Epithelial cell of esophagus (primary cell): ENCODE measurements around the gene CEP112.
A peak's percentile ranks its signal among the peaks of the same experiment; 100 is the strongest.

Experiments
- DNase-seq: peaks from one replicate; pipeline ENCODE4 v3.0.0; 2010; ENCODE audit warnings: low read depth
- H3K4me3 ChIP-seq: 2 replicates; pipeline ENCODE4 v1.5.1; 2011; ENCODE audit warnings: mild to moderate bottlenecking, low read length, control low read depth
- CTCF ChIP-seq: IDR thresholded peaks from 2 replicates; pipeline ENCODE4 v1.5.1; 2011; ENCODE audit warnings: low read depth, mild to moderate bottlenecking, low read length, control low read depth, inconsistent platforms; ENCODE audit not compliant: insufficient read depth; ENCODE audit errors: missing control alignments

The CEP112 gene

DNA sequence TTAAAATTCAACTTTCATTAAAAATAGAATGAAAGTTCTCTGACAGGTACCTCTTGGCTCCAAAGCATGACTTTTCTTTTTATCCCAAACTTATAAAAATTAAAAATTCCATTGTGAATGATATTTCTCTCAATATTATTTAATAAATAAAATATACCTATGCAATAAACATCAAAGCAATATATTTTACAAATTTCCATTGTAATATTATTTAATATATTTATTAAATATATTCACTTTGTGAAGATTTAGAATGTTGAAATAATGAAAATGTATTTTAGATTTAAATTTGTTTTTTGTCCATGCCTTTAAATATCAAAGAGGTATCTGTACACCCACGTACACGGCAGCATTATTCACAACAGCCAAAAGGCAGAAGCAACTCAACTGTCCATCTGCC lies 147.8 kb downstream of the CEP112 start:
- no peak for TF ChIP-seq CTCF
- DNase-seq: no peak
- H3K4me3 ChIP-seq: no peak overlapping the region

DNA sequence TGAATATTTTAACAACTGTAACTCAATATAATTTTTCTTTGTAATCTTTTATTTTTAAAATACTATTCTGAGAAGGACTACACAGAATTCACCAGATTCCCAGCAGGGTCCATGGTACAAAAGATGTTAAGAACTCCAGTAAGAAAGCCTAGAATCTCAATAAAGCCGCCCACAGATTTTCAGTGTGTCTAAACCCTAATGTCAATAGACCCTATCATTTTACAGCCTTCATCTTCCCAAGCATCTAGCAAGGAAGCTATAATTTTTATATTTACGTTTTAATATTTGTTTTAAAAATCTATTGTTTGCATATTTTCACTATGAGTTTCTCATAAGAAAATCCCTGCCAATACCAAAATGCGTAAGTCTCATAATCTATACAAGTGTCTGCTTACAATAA lies 148.5 kb downstream of the CEP112 start:
- no peak for DNase-seq
- TF ChIP-seq CTCF: no peak
- no peak overlapping the region for H3K4me3 ChIP-seq

DNA sequence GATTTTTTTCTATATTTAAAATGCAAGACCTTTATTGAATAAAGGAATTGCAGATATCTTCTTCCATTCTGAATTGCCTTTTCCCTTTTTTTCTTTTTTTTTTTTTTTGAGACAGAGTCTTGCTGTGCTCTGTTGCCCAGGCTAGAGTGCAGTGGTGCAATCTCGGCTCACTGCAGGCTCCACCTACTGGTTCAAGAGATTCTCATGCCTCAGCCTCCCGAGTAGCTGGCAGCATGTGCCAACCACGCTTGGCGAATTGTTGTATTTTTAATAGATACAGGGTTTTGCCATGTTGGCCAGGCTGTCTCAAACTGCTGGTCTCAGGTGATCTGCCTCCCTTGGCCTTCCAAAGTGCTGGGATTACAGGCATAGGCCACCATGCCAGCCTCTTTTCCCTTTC lies 151.5 kb downstream of the CEP112 start:
- DNase-seq: no peak
- TF ChIP-seq CTCF: peak; percentile 31
- no peak overlapping the region for H3K4me3 ChIP-seq

DNA sequence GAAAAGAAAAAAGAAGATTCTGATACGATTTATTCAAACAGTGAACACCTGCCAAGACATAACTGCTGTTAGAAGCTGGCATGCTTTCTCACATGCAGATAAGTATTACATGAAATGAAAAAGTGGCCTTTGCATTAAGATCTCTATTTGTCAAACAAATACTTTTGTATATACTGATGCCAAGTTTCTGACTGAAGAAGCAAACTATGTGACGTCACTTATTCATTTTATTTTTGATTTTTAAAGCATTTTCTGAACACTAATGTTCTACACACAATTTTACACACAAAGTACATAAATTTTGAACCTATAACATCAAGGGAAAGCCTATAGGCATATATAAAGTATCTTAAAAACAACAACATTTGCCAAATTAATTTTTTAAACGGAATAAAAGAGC lies 153.8 kb downstream of the CEP112 start:
- DNase-seq: no peak
- H3K4me3 ChIP-seq: no peak overlapping the region
- TF ChIP-seq CTCF: no peak

DNA sequence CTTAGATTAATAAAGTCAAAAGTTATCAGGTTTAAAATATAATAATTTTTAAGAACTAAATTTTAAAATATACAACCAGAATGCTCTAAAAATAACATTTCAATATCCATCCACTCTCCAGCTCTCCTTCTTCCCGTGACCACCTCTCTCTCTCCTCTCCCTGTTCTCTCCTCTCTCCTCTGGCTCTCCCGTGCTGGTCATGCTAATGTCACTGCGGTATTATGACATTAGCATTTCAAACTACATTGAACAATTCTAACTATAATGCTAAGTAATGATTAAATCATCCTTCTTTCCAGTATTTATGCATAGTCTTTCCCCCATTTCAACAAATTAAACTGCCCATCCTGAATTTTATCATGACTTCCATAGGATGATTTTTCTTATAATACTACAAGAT lies 154.7 kb downstream of the CEP112 start:
- no peak overlapping the region for H3K4me3 ChIP-seq
- no peak for DNase-seq
- no peak for TF ChIP-seq CTCF

GRCh38 chr17:66032082-66032712 lies 159.7 kb downstream of the CEP112 start:
- TF ChIP-seq CTCF: no peak
- no peak for DNase-seq
- H3K4me3 ChIP-seq: no peak overlapping the region

GRCh38 chr17:66025551-66025950 lies 166.4 kb downstream of the CEP112 start:
- DNase-seq: no peak
- TF ChIP-seq CTCF: no peak
- H3K4me3 ChIP-seq: no peak overlapping the region
